GM21619 (cell line): ENCODE measurements around the gene C1S.
A peak's percentile ranks its signal among the peaks of the same experiment; 100 is the strongest.
"Not testable (repeated sequence)": the region's sequence is repeated elsewhere in the genome, so short reads cannot be mapped to it uniquely, and the experiment has no call there.

Experiments
- ATAC-seq: cut with Tn5 transposase; IDR thresholded peaks from one replicate; pipeline ENCODE4 v1.9.1; 2021; ENCODE audit not compliant: unreplicated experiment

The C1S gene

DNA sequence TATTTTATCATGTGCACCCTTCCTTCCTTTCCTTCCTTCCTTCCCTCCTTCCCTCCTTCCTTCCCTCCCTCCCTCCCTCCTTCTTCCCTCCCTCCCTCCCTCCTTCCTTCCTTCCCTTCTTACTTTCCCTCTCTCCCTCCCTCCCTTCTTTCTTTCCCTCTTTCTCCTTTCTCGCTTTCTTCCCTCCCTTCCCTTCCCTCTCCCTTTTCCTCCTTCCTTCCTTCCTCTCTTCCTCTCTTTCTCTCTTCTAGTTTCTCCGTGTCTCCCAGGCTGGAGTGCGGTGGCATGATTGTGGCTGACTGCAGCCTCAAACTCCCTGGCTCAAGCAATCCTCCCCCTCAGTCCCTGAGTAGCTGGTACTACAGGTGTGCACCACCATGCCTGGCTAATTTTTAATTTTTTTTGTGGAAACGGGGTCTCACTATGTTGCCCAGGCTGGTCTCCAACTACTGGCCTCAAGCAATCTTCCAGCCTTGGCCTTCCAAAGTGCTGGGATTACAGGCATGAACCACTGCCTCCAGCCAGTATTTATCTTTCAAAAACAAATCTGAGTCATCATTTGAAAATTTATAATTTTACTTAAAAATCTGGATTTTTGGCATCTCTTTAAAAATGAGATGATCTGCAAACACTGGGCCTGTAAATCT lies 40.7 kb downstream of the C1S start:
- no peak for ATAC-seq

DNA sequence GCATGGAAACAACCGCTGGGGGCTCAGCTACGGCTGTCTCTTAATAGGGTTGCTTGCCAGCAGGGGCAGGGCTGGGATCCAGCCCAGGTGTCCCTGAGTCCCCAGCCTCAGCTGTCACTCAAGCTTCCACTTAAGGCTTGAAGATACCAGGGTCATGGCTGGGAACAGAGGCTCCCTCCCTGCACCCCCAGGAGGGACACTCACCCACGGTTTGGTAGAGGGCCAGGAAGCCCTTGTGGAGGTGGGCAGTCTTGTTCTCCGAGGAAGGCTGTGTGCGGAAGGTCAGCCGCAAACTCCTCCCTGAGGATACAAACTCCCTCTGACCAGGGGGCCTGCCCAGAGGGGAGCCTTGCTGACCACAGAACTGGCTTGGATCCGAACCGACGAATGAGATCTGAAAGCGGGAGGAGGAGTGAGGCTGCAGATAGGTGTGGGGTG lies 41.2 kb downstream of the C1S start:
- no peak for ATAC-seq

DNA sequence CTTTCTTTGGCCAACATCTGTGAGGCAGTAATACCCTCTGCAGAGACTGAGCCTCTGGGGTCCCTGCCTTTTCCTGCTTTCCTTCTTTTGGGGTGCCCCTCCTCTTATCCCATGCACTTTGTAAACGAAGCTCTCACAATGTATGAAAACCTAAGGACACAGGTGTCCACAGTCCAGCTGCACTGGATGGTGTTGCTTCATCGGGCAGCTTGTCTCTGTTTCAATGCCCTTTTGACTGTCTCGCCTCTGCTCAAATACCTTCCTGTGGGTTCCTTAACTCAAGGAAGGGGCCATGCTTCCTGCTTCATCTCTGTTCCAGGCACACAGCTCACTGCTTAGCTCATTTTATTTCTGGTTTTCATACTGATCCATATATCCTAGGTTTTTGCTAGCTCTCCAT lies 42.1 kb downstream of the C1S start:
- ATAC-seq: no peak

DNA sequence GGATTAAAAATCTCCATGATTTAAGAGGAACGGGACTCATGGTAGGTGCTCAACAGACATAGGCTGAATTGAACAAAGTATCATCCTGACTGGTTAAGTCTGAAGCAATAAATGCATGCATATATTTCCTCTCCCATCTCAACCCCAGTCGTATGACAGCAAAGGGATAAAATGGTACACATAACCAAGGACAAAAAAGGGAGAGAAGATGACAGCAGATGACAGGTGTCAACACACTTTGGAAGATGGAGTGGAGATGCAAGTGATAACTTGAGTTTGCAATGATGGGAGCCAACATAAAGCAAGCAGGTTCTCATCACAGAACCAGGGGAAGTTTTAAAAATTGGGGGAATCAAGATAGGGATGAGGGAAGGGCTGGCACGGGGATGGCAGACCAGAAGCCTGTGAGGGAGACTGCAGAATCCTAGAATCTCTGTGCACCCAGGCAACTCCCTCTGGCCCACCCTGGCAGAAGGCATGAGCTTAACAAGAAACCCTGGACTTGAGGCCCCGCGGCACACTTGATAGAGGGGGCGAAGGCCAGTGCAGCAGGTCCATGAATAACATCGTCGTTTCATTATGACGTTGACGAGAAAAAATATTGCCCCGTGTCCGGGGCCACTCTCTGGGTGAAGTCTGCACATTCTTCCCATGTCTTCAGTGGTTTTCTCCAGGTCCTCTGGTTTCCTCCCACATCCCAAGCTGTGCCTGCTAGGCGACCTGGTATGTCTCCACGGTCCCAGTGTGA lies 43.5 kb downstream of the C1S start:
- ATAC-seq: no peak

DNA sequence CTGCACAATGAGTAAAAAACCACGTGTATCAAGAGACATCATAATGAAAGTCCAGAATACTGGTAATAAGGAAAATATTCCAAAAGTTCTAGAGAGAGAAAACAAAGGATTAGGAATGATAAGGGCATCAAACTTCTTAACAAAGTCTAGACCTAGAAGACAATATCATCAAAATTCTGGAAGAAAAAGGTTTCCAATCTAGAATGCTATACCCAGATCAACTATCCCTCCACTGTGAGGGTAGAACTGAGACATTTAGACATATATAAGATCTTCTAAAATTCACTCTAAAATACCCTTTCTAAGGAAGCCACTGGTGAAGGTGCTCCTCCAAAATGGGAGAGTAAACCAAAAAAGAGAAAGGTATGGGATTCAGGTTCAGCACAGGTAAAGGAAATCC lies 45.6 kb downstream of the C1S start:
- no peak for ATAC-seq

DNA sequence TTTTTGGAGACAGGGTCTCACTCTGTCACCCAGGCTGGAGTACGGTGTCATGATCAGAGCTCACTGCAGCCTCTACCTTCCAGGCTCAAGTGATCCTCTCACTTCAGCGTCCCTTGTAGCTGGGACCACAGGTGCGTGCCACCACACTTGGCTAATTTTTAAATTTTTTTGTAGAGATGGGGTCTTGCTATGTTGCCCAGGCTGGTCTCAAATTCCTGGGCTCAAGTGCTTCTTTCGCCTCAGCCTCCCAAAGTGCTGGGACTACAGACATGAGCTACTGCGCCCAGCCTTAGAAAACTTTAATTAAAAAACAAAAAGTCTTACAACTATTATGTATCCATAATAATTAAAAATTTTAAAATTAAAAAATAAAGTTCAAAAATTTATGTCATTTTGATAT lies 46.7 kb downstream of the C1S start:
- not testable (repeated sequence) for ATAC-seq

DNA sequence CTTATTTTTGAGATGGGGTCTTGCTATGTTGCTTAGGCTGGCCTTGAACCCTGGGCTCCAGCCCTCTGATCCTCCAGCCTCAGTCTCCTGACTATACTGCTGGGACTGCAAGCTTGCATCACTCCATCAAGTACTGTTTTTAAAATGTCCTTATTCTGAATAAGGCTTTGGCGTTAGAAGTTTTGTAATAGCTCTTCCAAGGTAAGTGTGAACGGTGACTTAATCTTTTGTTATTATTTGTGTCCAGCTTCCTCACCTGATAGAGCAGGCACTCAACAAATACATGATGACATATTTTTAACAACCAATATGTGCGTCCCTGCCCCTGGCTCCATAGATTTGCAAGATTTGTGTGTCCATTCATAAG lies 47.1 kb downstream of the C1S start:
- no peak for ATAC-seq

DNA sequence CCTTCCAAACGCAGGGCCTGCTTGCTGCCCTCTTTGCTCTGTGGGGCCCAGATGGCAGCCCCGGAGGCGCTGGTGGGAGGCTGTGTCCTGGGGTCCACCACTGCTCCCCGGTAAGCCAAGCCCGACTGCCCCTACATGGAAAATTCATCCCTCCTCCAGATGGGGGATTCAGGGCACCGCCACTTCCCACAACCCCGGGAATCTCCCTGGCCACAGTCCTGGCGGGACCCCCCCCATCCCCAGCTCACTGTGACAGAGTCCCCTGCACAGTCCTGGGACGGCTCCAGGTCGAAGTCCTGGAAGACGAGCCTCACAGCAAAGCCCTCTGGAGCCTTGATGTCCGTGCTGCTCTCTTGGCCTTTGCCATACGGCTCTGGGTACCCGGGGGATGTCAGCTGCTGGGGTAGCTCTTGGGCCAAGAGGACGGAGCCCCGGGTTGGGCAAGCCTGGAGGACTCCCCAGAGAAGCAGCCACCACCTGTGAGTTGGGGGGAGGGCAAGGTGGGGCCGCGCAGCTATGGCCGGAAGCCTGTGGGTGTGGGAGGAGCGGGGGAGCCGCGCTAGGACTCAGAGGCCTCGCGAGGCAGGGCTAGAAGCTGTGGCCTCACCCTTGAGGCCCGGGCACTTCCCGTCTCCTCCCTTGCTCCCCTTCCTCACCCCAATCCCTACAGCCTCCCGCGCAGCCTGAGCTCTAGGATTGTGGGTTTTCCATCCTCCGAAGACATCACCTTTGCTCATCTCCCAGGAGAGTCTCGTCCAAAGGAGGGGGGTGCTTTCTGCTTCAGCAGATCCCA lies 47.7 kb downstream of the C1S start:
- peak; percentile 93 for ATAC-seq

DNA sequence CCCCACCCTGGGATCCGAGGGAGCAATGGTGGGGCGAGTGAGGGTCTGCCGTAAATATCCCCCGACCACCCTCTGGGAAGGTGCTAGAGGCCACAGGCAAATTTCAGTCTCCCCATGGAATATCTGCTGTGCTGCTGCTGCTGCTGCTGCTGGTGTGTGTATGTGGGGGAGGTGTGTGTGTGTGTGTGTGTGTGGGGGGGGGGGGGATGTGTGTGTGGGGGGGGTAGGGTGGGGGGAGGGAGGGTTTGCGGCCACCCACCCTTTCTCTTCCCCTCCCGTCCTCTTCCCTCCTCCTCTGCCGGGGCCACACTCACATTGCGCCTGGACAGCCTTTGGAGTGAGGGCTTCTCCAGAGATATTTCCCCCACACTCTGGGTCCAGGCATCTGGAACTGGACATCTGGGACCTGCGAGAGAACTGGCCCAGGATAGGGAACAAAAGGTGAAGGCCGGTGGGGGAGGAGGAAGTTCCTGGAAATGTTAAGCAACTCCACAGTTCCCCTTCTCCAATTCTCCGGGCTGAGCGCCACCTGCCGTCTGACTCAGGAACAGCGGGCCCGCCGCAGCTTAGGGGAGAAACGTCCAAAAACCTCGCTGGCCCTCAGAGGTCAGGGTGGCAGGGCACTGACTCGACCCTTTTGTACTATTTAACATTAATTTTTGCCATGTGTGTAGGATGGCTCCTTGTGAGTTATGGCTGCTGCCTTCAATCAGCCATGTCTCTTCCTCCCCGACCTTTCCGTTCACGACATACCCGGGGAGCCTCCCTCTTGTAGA lies 48.5 kb downstream of the C1S start, which contains the start of gene C1RL:
Gene C1RL (minus strand): TSS at position 419 of the 776 bp plus-strand sequence. CDS start 34 bp downstream, at position 385.
- peak; percentile 9 for ATAC-seq

DNA sequence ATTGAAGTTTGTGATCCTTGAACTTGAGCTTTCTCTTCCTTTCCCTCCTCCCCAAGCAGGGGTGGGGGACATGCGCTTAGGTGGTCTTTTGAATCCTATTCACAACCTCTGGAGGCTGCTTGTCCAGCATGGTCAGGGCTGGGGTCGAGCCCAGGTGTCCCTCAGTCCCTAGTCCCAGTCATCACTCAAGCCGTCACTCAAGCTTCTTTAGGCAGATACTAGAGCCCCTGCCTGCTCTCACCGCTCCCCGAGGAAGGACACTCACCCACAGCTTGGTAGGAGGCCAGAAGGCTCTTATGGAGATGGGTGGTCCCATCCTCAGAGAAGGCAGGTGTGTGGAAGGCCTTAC lies 49.0 kb downstream of the C1S start:
- ATAC-seq: no peak

DNA sequence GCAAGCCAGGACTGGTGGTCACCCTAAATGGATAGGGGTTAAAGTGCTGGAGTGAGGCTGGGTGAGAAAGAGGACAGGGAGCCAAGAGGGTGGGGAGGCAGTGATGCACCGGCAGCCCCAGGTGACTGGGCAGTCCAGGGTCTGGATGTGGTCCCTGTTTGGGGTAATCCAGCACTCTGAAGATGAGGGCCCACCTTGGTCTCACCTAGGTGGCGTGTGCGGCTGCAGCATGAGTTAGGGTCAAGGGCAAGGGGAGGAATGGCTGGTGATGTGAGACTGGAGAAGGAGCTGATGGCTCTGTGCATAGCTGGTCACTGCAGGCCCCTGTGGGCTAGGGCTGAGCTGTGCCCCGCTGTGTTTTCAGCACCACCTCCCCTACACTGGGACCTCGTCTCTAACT lies 50.1 kb downstream of the C1S start:
- ATAC-seq: no peak

DNA sequence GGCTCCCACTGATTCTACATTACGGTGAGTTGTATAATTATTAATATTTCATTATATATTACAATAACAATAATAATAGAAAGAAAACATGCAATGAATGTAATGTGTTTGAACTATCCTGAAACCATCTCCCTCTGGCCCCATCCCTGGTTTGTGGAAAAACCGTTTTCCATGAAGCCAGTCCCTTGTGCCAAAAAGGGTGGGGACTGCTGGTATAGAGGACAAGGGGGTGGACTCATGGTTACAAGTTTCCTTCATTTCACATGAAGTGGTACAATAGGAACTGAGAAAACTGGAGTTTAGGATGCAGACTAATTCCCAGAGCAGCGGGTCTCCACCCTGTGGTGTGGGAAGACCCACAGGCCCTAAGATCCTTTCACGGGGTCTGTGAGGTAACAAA lies 51.5 kb downstream of the C1S start:
- ATAC-seq: no peak

DNA sequence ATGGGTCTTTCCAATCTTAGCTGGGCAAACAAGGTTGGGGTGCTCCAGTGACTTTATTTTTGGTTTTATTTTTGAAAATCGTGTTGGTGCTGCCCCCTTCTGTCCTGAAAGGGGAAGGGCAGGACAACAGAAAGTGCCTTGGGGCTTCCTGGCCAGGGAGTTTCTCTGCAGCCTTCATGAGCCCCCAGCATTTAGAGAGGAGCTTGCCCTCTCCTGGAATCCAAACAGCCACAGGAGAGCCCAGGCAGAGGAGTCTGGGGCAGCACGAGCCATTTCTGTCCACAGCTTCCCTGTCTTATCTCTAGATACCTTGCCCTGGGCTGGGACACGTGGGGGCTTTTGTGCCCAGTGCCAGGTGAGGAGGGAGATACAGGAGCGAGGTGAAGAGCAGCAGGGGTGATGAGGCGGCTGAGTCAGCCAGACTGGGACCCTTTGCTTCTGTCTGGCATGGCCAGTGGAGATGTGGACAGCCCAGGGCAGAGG lies 52.9 kb downstream of the C1S start:
- ATAC-seq: no peak

DNA sequence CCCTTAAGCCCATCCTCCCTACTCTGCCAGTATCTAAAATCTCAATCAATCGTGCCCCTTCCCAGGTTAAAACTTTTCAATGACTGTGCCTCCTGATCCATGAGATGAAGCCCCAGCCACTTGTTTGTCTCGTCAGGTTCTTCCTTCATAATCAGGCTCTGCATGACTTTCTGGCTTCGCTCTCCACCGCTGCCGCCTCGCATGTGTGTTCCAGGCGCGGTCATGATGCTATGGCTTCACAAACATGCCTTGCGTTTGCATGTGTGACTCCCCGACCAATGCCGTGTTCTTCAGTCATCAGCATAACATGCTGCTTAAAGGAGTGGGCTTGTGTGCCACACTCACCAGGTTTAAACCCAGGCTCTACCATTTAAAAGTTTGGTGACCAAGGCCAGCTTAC lies 53.5 kb downstream of the C1S start:
- no peak for ATAC-seq

DNA sequence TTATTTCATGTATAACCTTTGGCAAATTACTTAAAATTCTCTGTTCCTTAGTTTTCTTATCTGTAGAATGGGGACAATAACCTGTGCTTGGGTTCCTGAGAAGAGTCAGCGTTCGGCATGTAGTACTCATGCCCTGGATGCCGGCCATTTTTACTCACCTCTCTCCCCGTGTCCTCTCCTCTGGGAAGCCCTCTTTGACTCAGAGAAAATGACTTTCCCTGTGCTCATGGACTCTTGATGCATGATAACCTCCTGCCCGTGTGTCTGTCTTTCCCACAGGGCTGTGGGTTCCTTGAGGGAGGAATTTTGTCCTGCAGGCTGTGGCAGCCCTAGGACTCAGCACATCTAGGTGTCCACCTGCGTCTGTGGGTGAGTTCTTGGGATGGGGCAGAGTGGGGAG lies 54.3 kb downstream of the C1S start:
- no peak for ATAC-seq

DNA sequence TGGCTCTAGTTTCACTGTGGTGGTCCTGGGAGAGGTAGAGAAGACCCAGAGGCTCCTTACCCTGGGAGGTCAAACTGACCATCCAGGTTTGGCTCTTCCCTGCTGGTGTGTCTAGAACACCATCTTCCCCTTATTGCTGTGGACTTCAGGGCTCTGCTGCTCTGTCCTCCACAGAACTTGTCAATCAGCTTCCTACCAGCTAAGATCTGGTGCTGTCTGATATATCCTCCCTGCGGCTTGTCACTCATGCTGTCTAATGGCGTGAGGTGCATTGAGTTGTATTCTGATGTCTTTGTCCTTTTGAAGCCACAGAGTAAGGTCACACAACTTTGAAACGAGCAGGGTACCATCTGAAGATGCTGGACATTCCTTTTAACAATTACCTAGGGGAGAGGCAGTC lies 55.7 kb downstream of the C1S start:
- ATAC-seq: no peak

DNA sequence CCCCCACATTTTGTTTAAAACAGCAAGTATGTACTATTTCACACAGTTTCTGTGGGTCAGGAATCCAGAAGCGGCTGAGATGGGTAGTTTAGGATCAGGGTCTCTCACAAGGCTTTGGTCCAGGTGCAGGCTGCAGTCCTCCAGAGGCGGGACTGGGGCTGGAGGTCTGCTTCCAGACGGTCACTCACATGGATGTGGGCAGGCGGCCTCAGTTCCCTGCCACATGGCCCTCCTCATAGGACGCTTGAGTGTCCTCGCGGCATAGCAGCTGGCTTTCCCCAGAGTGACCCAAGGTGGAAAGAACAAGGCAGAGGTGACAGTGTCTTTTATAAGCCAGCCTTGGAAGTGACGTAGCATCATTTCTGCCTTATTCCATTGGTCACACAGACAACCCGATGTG lies 56.4 kb downstream of the C1S start:
- no peak for ATAC-seq

DNA sequence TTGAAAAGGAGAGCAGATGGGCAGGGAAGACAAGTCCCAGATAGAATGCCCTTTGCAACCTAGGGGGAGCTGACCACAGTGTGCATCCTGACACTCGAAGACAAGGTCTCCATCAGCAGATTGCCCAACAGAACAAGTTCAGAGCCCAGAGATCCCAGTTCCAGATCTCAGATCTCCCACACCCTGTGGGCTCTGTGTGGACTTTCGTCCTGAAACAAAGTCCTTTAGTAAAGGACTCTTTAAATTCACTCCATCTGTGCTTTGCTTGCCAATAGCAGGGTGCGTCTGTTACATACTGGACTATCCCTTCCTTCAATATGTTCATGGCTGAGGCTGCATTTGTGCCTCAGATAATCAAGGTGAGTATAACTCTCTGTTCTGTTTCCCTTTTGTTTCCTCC lies 57.2 kb downstream of the C1S start:
- ATAC-seq: no peak

DNA sequence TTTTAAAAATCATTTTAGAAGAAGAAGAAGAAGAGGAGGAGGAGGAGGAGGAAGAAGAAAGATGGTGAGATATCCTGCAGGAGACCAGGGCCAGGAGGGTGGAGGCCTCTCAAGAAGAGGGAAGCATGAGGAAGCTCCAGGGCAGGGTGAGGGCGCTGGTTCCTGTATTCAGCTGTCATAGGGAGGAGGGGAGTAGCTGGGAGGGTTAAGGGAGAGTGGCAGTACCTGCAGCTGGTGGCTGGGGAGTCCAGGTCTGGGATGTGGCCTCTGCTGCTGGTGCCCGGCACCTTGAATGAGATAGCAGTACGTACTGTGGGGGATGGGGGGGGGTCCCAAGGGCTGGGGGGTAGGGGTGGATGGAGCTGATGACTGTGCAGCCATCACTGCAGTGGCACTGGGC lies 58.4 kb downstream of the C1S start:
- ATAC-seq: no peak

DNA sequence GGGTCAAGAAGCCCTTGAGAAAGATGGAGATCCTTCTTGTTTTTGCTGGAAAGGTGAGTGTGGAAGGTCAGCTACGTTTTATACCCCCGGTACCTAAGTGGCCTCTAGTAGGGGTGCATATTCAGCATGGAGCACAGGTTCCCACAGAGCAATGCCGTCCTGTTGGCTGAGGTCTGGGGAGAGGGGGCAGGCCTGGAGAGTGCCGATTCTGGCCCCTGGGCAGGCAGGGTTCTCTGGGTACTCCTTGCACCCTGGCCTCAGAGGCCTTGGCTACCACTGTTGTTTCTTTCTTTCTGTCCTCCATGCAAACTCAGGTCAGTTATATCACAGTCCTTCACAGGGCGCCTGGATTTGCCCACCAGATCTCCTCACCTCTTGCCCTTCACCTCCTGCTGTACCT lies 59.6 kb downstream of the C1S start:
- ATAC-seq: no peak
